ENCODE results near the gene SLC7A10.

SLC7A10 gene

DNA sequence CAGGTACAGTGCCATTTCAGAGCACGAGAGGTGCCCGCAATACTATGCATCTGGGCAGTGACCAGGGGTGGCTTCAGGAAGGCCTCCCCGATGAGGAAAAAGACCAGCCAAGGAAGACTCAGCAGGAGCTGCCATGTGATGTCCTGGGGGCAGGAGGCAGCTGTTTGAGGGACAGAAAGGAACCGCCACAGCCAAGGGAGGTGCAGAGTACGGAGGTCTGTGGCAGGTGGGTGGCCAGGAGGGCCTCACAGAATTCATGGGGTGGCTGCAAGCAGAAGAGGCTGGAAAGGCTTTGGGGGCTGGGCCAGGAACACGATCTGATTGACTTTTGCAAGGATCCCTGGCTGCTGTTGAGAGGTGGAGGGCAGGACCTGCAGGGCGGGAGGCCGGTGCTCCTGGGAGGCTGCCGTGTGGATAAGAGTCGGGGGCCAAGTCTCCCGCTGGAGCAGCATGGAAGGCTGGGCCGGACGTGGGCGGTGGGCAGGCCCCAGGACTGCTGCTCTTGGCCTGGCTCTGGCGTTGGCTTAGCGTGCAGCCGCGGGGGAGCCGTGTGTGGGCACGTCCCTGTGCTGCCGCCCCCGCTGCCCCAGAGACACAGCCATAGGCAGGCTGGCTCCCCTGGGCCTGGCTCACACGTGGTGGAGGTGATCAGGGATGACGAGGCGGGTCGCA, 47.6 kb upstream of the SLC7A10 start:
- no peak overlapping the region for H3K27ac ChIP-seq (ENCODE audit: low read length)
- no peaks in the 10 kb centered on the region for H3K79me2 ChIP-seq (ENCODE audit: low read length)
- TF ChIP-seq EZH2phosphoT487 (IDR thresholded peaks at IDR 0.05; ENCODE audit: low read depth) = no peak
- TF ChIP-seq, protein P1, sequence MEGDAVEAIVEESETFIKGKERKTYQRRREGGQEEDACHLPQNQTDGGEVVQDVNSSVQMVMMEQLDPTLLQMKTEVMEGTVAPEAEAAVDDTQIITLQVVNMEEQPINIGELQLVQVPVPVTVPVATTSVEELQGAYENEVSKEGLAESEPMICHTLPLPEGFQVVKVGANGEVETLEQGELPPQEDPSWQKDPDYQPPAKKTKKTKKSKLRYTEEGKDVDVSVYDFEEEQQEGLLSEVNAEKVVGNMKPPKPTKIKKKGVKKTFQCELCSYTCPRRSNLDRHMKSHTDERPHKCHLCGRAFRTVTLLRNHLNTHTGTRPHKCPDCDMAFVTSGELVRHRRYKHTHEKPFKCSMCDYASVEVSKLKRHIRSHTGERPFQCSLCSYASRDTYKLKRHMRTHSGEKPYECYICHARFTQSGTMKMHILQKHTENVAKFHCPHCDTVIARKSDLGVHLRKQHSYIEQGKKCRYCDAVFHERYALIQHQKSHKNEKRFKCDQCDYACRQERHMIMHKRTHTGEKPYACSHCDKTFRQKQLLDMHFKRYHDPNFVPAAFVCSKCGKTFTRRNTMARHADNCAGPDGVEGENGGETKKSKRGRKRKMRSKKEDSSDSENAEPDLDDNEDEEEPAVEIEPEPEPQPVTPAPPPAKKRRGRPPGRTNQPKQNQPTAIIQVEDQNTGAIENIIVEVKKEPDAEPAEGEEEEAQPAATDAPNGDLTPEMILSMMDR (IDR thresholded peaks at IDR 0.05; ENCODE audit: low read depth, low read length) = no peak
- no peaks in the 10 kb centered on the region for H3K36me3 ChIP-seq (replicated peaks; ENCODE audit: low read depth, low read length)
- H3K9me3 ChIP-seq (ENCODE audit: insufficient read depth, low read length) = no peaks in the 10 kb centered on the region
- no peaks in the 10 kb centered on the region for H3K27me3 ChIP-seq (ENCODE audit: low read depth, low read length)
- no peak overlapping the region for H3K4me3 ChIP-seq (ENCODE audit: low read length)
- no peaks in the 10 kb centered on the region for H4K20me1 ChIP-seq (ENCODE audit: insufficient read depth, low read length)
- H3K4me1 ChIP-seq (ENCODE audit: low read length) = peaks cover 9% of the 10 kb centered on the region
- H2AFZ ChIP-seq (ENCODE audit: low read depth, low read length) = no peak overlapping the region
- no peak overlapping the region for H3K4me2 ChIP-seq (ENCODE audit: low read length)
- H3K9ac ChIP-seq (ENCODE audit: low read length) = no peak overlapping the region

DNA sequence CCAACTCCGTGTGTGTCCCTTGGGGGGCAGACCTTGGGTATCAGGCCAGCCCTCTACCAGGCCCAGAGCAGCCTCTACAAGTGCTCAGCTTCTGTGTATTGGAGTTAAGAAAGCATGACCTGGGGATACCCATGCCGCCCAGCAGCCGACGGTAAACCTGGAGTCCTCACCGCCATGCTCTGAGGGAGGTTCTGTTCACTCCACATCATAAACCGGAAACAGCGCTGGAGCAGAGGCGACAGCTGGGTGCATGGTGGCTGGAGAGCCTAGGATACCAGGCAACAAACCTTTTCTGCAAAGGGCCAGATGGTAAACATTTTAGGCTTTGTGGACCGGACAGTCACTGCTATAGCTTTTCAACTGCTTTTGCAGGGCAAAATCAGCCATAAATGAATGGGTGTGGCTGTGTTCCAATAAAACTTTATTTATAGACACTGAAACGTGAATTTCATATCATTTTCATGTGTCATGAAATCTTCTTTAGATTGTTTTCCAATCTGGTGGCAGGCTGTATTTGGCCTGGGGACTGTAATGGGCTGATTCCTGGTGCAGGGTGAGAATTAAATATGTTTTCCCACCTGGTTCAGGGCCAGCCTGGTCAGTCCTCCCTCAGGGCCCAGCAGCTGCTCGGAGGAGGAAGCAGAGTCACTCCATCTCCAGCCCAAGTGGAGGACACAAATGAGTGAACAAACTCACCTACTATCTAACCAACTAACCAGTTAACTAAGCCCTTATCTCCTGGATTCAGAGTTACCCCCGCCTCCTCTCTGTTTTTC, 45.8 kb upstream of the SLC7A10 start:
- Histone ChIP-seq H3K27me3 (ENCODE audit: low read depth, low read length) (no peaks in the 10 kb centered on the region), H3K4me3 (ENCODE audit: low read length) (no peak overlapping the region), H3K36me3 (replicated peaks; ENCODE audit: low read depth, low read length) (no peaks in the 10 kb centered on the region), H3K79me2 (ENCODE audit: low read length) (no peaks in the 10 kb centered on the region), H3K9me3 (ENCODE audit: insufficient read depth, low read length) (no peaks in the 10 kb centered on the region), H2AFZ (ENCODE audit: low read depth, low read length) (no peak overlapping the region), H3K27ac (ENCODE audit: low read length) (no peak overlapping the region), H3K4me2 (ENCODE audit: low read length) (no peak overlapping the region), H3K9ac (ENCODE audit: low read length) (no peak overlapping the region), H4K20me1 (ENCODE audit: insufficient read depth, low read length) (no peaks in the 10 kb centered on the region), H3K4me1 (ENCODE audit: low read length) (peaks cover 19% of the 10 kb centered on the region)
- TF ChIP-seq, protein P1 (IDR thresholded peaks at IDR 0.05; ENCODE audit: low read depth, low read length) = no peak
- no peak for TF ChIP-seq EZH2phosphoT487 (IDR thresholded peaks at IDR 0.05; ENCODE audit: low read depth)

DNA sequence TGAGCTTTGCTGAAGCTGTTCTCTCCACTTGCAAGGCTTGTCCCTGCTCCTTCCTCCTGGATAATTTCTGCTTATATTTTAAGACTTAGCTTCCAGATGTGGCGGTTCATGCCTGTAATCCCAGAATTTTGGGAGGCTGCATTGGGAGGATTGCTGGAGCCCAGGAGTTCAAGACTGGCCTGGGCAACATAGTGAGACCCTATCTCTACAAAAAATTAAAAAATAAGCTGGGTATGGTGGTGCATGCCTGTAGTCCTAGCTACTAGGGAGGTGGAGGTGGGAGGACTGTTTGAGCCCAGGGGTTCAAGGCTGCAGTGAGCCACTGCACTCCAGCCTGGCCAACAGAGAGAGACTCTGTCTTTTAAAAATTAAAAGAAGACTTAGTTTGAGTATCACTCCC, 45.1 kb upstream of the SLC7A10 start:
- Histone ChIP-seq H2AFZ (ENCODE audit: low read depth, low read length) (no peak overlapping the region), H3K9ac (ENCODE audit: low read length) (no peak overlapping the region), H3K36me3 (replicated peaks; ENCODE audit: low read depth, low read length) (no peaks in the 10 kb centered on the region), H3K27ac (ENCODE audit: low read length) (no peak overlapping the region), H3K4me3 (ENCODE audit: low read length) (no peak overlapping the region), H3K79me2 (ENCODE audit: low read length) (no peaks in the 10 kb centered on the region), H3K4me1 (ENCODE audit: low read length) (peaks cover 19% of the 10 kb centered on the region), H3K4me2 (ENCODE audit: low read length) (no peak overlapping the region), H4K20me1 (ENCODE audit: insufficient read depth, low read length) (no peaks in the 10 kb centered on the region), H3K9me3 (ENCODE audit: insufficient read depth, low read length) (no peaks in the 10 kb centered on the region), H3K27me3 (ENCODE audit: low read depth, low read length) (no peaks in the 10 kb centered on the region)
- no peak for TF ChIP-seq EZH2phosphoT487 (IDR thresholded peaks at IDR 0.05; ENCODE audit: low read depth)
- TF ChIP-seq, protein P1 (IDR thresholded peaks at IDR 0.05; ENCODE audit: low read depth, low read length) = no peak

DNA sequence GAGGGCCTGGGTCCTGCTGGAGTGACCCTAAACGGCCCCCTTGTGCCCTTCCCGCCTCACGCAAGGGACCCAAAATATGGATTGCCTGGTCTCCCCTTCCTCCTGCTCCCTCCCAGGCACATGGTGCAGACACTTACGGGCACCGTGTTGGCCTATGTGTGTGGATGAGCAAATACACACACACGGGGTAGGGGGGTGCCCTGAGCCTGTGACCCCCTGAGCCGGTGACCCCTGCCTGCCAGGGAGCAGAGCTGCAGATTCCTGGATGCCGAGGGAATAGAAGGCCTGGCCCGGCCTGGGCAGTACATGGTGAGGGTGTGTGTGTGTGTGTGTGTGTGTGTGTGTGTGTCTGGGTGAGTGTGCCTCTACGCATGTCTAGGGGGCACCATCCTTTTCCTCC, 43.4 kb upstream of the SLC7A10 start:
- TF ChIP-seq, protein P1 (IDR thresholded peaks at IDR 0.05; ENCODE audit: low read depth, low read length) = no peak
- TF ChIP-seq EZH2phosphoT487 (IDR thresholded peaks at IDR 0.05; ENCODE audit: low read depth) = no peak
- Histone ChIP-seq H3K36me3 (replicated peaks; ENCODE audit: low read depth, low read length) (no peaks in the 10 kb centered on the region), H4K20me1 (ENCODE audit: insufficient read depth, low read length) (no peaks in the 10 kb centered on the region), H3K9me3 (ENCODE audit: insufficient read depth, low read length) (no peaks in the 10 kb centered on the region), H3K27me3 (ENCODE audit: low read depth, low read length) (no peaks in the 10 kb centered on the region), H3K4me3 (ENCODE audit: low read length) (no peak overlapping the region), H3K27ac (ENCODE audit: low read length) (no peak overlapping the region), H3K79me2 (ENCODE audit: low read length) (no peaks in the 10 kb centered on the region), H3K4me2 (ENCODE audit: low read length) (peak overlapping the region; percentile 53; the same call in 1 of the 2 replicates), H2AFZ (ENCODE audit: low read depth, low read length) (no peak overlapping the region), H3K4me1 (ENCODE audit: low read length) (peaks cover 19% of the 10 kb centered on the region), H3K9ac (ENCODE audit: low read length) (no peak overlapping the region)

Data from OCI-LY3 (cell line).